CD14-positive monocyte (primary cell): ENCODE measurements around the gene FKBP7. TPM values are rescaled to one million over a fixed set of nuclear protein-coding genes. Genes with fewer than 3 reads are reported as not detected.
A peak's percentile ranks its signal among the peaks of the same experiment; 100 is the strongest.

Experiments used
- DNase-seq, 3 donors: peaks; one replicate each; pipeline ENCODE4 v3.0.0-alpha.2; 2011 to 2022
- H2AFZ ChIP-seq: 2 replicates; pipeline ENCODE4 v1.6.0; 2012; ENCODE audit warnings: mild to moderate bottlenecking, low read depth, low read length, inconsistent platforms; ENCODE audit not compliant: insufficient read depth, poor library complexity, severe bottlenecking
- H3K27ac ChIP-seq, 2 donors: 1 replicate in 1 of 2; 2 replicates in 1 of 2; pipeline ENCODE4 v1.5.1; 2012 to 2013; ENCODE audit warnings: low read length in 2 of 2, control low read depth in 1 of 2, inconsistent platforms in 1 of 2, low read depth in 1 of 2, mild to moderate bottlenecking in 1 of 2
- H3K27me3 ChIP-seq, 2 donors: one replicate each; pipeline versions ENCODE4 v1.6.0 to v1.6.1; 2011 to 2013; ENCODE audit warnings: low read length in 2 of 2; ENCODE audit not compliant: control insufficient read depth in 2 of 2, insufficient read depth in 2 of 2
- H3K36me3 ChIP-seq, 2 donors: replicated peaks in 1 of 2; 1 replicate in 1 of 2; 2 replicates in 1 of 2; pipeline versions ENCODE4 v1.5.1 to v1.6.1; 2012 to 2013; ENCODE audit warnings: low read length in 2 of 2, control low read depth in 1 of 2, inconsistent platforms in 1 of 2, mild to moderate bottlenecking in 1 of 2; ENCODE audit not compliant: insufficient read depth in 2 of 2, control insufficient read depth in 1 of 2
- H3K4me1 ChIP-seq, 2 donors: 1 replicate in 1 of 2; 2 replicates in 1 of 2; pipeline versions ENCODE4 v1.5.1 to v1.6.1; 2012 to 2013; ENCODE audit warnings: low read length in 2 of 2, control low read depth in 1 of 2, inconsistent platforms in 1 of 2, mild to moderate bottlenecking in 1 of 2, moderate library complexity in 1 of 2; ENCODE audit not compliant: insufficient read depth in 2 of 2, control insufficient read depth in 1 of 2
- H3K4me2 ChIP-seq: replicated peaks from 2 replicates; pipeline ENCODE3; 2012; ENCODE audit warnings: low read length, moderate library complexity, mild to moderate bottlenecking; ENCODE audit not compliant: poor library complexity, severe bottlenecking; ENCODE audit errors: extremely low read depth
- H3K4me3 ChIP-seq, 3 experiments: fragments of 200-600 bp in 1 of 3; sonication (generic) in 1 of 3; replicated peaks in 1 of 3; 1 replicate in 2 of 3; 2 replicates in 1 of 3; pipeline ENCODE4 v1.5.1; 2011 to 2013; ENCODE audit warnings: low read length in 3 of 3, mild to moderate bottlenecking in 3 of 3, control low read depth in 2 of 3, low read depth in 2 of 3, inconsistent platforms in 1 of 3, moderate library complexity in 1 of 3
- H3K79me2 ChIP-seq: 2 replicates; pipeline ENCODE4 v1.6.0; 2012; ENCODE audit warnings: mild to moderate bottlenecking, control low read depth, inconsistent platforms, low read length, moderate library complexity; ENCODE audit not compliant: insufficient read depth
- H3K9ac ChIP-seq: 2 replicates; pipeline ENCODE4 v1.6.0; 2017; ENCODE audit warnings: low read length, mild to moderate bottlenecking; ENCODE audit not compliant: insufficient read depth, poor library complexity, severe bottlenecking
- H3K9me3 ChIP-seq, 2 donors: replicated peaks in 1 of 2; 1 replicate in 1 of 2; 2 replicates in 1 of 2; pipeline versions ENCODE4 v1.5.1 to v1.6.1; 2012 to 2013; ENCODE audit warnings: low read length in 2 of 2, control low read depth in 1 of 2; ENCODE audit not compliant: control insufficient read depth in 1 of 2, insufficient read depth in 1 of 2
- H4K20me1 ChIP-seq: 2 replicates; pipeline ENCODE4 v1.6.0; 2012; ENCODE audit warnings: mild to moderate bottlenecking, low read length, control low read depth, moderate library complexity; ENCODE audit not compliant: insufficient read depth
- H3K27ac Mint-ChIP-seq, 7 donors: one replicate each; pipeline ENCODE4 v1.8.0; 2020; ENCODE audit warnings: mild to moderate bottlenecking in 7 of 7, mixed read lengths in 7 of 7, moderate library complexity in 6 of 7, inconsistent platforms in 2 of 7
- H3K27me3 Mint-ChIP-seq, 3 donors: one replicate each; pipeline ENCODE4 v1.8.0; 2021 to 2022; ENCODE audit warnings: low read depth in 3 of 3, mild to moderate bottlenecking in 3 of 3, mixed read lengths in 3 of 3, moderate library complexity in 3 of 3, inconsistent platforms in 1 of 3
- H3K36me3 Mint-ChIP-seq, 2 donors: one replicate each; pipeline ENCODE4 v1.8.0; 2020; ENCODE audit warnings: mixed read lengths in 2 of 2, inconsistent platforms in 1 of 2, mild to moderate bottlenecking in 1 of 2
- H3K4me1 Mint-ChIP-seq: one replicate; pipeline ENCODE4 v1.8.0; 2020; ENCODE audit warnings: mild to moderate bottlenecking, mixed read lengths
- H3K4me3 Mint-ChIP-seq, 2 donors: one replicate each; pipeline ENCODE4 v1.8.0; 2020; ENCODE audit warnings: mild to moderate bottlenecking in 2 of 2, mixed read lengths in 2 of 2, moderate library complexity in 1 of 2
- H3K9me3 Mint-ChIP-seq, 7 donors: one replicate each; pipeline ENCODE4 v1.8.0; 2020 to 2022; ENCODE audit warnings: mixed read lengths in 7 of 7, mild to moderate bottlenecking in 6 of 7, moderate library complexity in 6 of 7, inconsistent platforms in 2 of 7
- CTCF ChIP-seq: fragments of 200-600 bp; IDR thresholded peaks from one replicate; pipeline ENCODE4 v1.8.0; 2022; ENCODE audit warnings: antibody characterized with exemption, mild to moderate bottlenecking
- WGBS: methylation state at CpG from one replicate; pipeline ENCODE4 v1.1.5; 2013; ENCODE audit warnings: missing lambda C conversion rate; ENCODE audit not compliant: insufficient coverage; 5-methylcytosine and 5-hydroxymethylcytosine counted together
- intact Hi-C, 2 donors: fragments of 100-400 bp; cut with micrococcal nuclease; formaldehyde crosslinking; loops; one replicate each; pipeline versions ENCODE4 v1.15.0 to v1.15.1; 2023
- polyA plus RNA-seq, 3 donors: library from polyadenylated mRNA; depleted of rRNA in 1 of 3; unstranded in 2 of 3; stranded (reverse) in 1 of 3; fragments of 300-500 nt in 2 of 3; fragments of >200 nt in 1 of 3; fragmentation: Illumina TruSeq in 2 of 3; gene quantifications; 1 replicate in 2 of 3; 2 replicates in 1 of 3; pipeline ENCODE4 v1.2.3, GENCODE V29; 2012 to 2021

FKBP7 gene
- polyA plus RNA-seq, 3 donors: 0.25 to 1.6 (median 0.57) TPM

- peaks cover 2 to 14% (median 7%) of the 10 kb centered on the region in 7 donors for H3K9me3 Mint-ChIP-seq
- no peak overlapping the region for H3K9ac ChIP-seq
- peaks cover 56 to 79% of the 10 kb centered on the region in 2 donors for H3K36me3 Mint-ChIP-seq
Measured at GRCh38 chr2:178428396-178428806, 50.0 kb downstream of the FKBP7 start.

GRCh38 chr2:178427458-178427857 is 50.9 kb downstream of the FKBP7 start:
- WGBS: no CpG with 5 or more reads among the region's 2 CpGs
- Histone ChIP-seq H3K9ac (no peak overlapping the region), H3K9me3 (no peaks in the 10 kb centered on the region), H3K27me3 (peaks cover 0 to 2% of the 10 kb centered on the region in 2 donors), H4K20me1 (no peaks in the 10 kb centered on the region), H2AFZ (no peak overlapping the region), H3K4me2 (no peak overlapping the region), H3K36me3 (peaks cover 18 to 58% of the 10 kb centered on the region in 2 donors), H3K4me3 (no peak overlapping the region), H3K27ac (no peak overlapping the region), H3K4me1 (no peaks in the 10 kb centered on the region), H3K79me2 (peaks cover 18% of the 10 kb centered on the region)
- H3K4me1 Mint-ChIP-seq: no peaks in the 10 kb centered on the region
- intact Hi-C loops: no loop called here
- H3K27me3 Mint-ChIP-seq: no peaks in the 10 kb centered on the region
- H3K27ac Mint-ChIP-seq: no peak overlapping the region
- H3K4me3 Mint-ChIP-seq: no peak overlapping the region
- peaks cover 2 to 17% (median 10%) of the 10 kb centered on the region in 7 donors for H3K9me3 Mint-ChIP-seq
- DNase-seq: no peak
- TF ChIP-seq CTCF: no peak
- peaks cover 51 to 77% of the 10 kb centered on the region in 2 donors for H3K36me3 Mint-ChIP-seq

More at GRCh38 chr2:178428396-178428806, 50.0 kb downstream of the FKBP7 start:
- no peaks in the 10 kb centered on the region for H3K4me1 ChIP-seq
- 100% methylated on average over 1 of the region's 1 CpG for WGBS
- TF ChIP-seq CTCF: no peak
- no peak overlapping the region for H2AFZ ChIP-seq
- no peaks in the 10 kb centered on the region for H4K20me1 ChIP-seq
- peak overlapping the region in 1 of 2 donors; percentile 30 for H3K27ac ChIP-seq
- no peaks in the 10 kb centered on the region for H3K27me3 Mint-ChIP-seq
- no peak overlapping the region for H3K4me2 ChIP-seq
- intact Hi-C loops: no loop called here
- no peaks in the 10 kb centered on the region for H3K4me1 Mint-ChIP-seq
- H3K27ac Mint-ChIP-seq: peak overlapping the region in 1 of 7 donors; percentile 74
- DNase-seq: no peak
- H3K4me3 ChIP-seq: no peak overlapping the region
- peaks cover 12% of the 10 kb centered on the region for H3K79me2 ChIP-seq
- H3K36me3 ChIP-seq: peaks cover 25 to 68% of the 10 kb centered on the region in 2 donors
- H3K4me3 Mint-ChIP-seq: no peak overlapping the region
- H3K9me3 ChIP-seq: no peaks in the 10 kb centered on the region
- H3K27me3 ChIP-seq: peaks cover 0 to 2% of the 10 kb centered on the region in 2 donors
